Upper lobe of left lung (tissue), 6 donors: Measurements from ENCODE around the gene CAPN10. TPM values are rescaled to one million over a fixed set of nuclear protein-coding genes. Genes with fewer than 3 reads are reported as not detected.
A peak's percentile ranks its signal among the peaks of the same experiment; 100 is the strongest.

Source experiments
- ATAC-seq, 2 donors: fragments of 200-7000 bp; cut with Tn5 transposase; one replicate each; pipeline ENCODE4 v1.9.1; 2022; ENCODE audit warnings: mild to moderate bottlenecking in 2 of 2, moderate library complexity in 2 of 2; ENCODE audit not compliant: low FRiP score in 2 of 2
- DNase-seq, 2 donors: peaks; one replicate each; pipeline ENCODE4 v3.0.0-alpha.2; 2019 to 2020
- H3K27ac ChIP-seq, 4 donors: fragments of 200-600 bp; sonication (generic); one replicate each; pipeline ENCODE4 v1.5.1; 2016 to 2019
- H3K27me3 ChIP-seq, 4 donors: fragments of 200-600 bp; sonication (generic); one replicate each; pipeline ENCODE4 v1.5.1; 2017 to 2019
- H3K36me3 ChIP-seq, 4 donors: fragments of 200-600 bp; sonication (generic); one replicate each; pipeline ENCODE4 v1.5.1; 2016 to 2019
- H3K4me1 ChIP-seq, 4 donors: fragments of 200-600 bp; sonication (generic); one replicate each; pipeline ENCODE4 v1.5.1; 2018 to 2019
- H3K4me3 ChIP-seq, 4 donors: fragments of 200-600 bp; sonication (generic); one replicate each; pipeline ENCODE4 v1.5.1; 2017 to 2019; ENCODE audit warnings: mild to moderate bottlenecking in 2 of 4, moderate library complexity in 1 of 4
- H3K9me3 ChIP-seq, 4 donors: fragments of 200-600 bp; sonication (generic); one replicate each; pipeline ENCODE4 v1.5.1; 2018 to 2019
- CTCF ChIP-seq, 6 experiments: fragments of 450-650 bp in 4 of 6; fragments of 200-600 bp in 2 of 6; sonication (generic) in 2 of 6; IDR thresholded peaks; one replicate each; pipeline ENCODE4 v1.5.1; 2016 to 2019; ENCODE audit warnings: antibody characterized with exemption in 6 of 6
- EP300 ChIP-seq, 4 donors: sonication (generic); formaldehyde crosslinking; IDR thresholded peaks; one replicate each; pipeline ENCODE4 v1.5.1; 2017; ENCODE audit warnings: antibody characterized with exemption in 4 of 4, control low read depth in 2 of 4
- POLR2A ChIP-seq, 4 donors: fragments of 450-650 bp; IDR thresholded peaks; one replicate each; pipeline ENCODE4 v1.5.1; 2016 to 2017; ENCODE audit warnings: antibody characterized with exemption in 4 of 4, mild to moderate bottlenecking in 2 of 4
- POLR2AphosphoS5 ChIP-seq, 2 donors: sonication (generic); formaldehyde crosslinking; IDR thresholded peaks; one replicate each; pipeline ENCODE4 v1.5.1; 2017; ENCODE audit warnings: antibody characterized with exemption in 2 of 2
- WGBS, 2 donors: methylation state at CpG; one replicate each; pipeline ENCODE4 v1.1.5; 2017 to 2018; 5-methylcytosine and 5-hydroxymethylcytosine counted together
- total RNA-seq, 6 donors: library from RNA; depleted of rRNA in 4 of 6; stranded (reverse); fragments of >200 nt in 4 of 6; gene quantifications; one replicate each; pipeline versions ENCODE4 v1.1.0 to v1.2.1, GENCODE V29; 2016 to 2021
- donor health status: DM: no; HTN: no; CAD: no; lungs with moderate emphysema.
- donor health status: DM: no; HTN: yes; CAD: no; lungs with severe emphysema.

Gene CAPN10
- total RNA-seq, 6 donors from 2014 or later: 35.3 to 118 (median 38.9) TPM

GRCh38 chr2:240555541-240556250 lies 30.8 kb upstream of the CAPN10 start:
- 96% methylated on average over 5 to 16 of the region's 16 CpGs for WGBS, 2 donors
- ATAC-seq (no peak), DNase-seq (peak in 1 of 2 donors; percentile 34)
- Histone ChIP-seq H3K9me3 (no peaks in the 10 kb centered on the region), H3K27me3 (no peaks in the 10 kb centered on the region), H3K36me3 (peaks cover 0 to 18% (median 2%) of the 10 kb centered on the region in 4 donors), H3K4me3 (no peak overlapping the region), H3K27ac (no peak overlapping the region), H3K4me1 (peaks cover 25 to 43% (median 31%) of the 10 kb centered on the region in 4 donors)
- TF ChIP-seq POLR2AphosphoS5 (IDR thresholded peaks at IDR 0.05) (no peak), POLR2A (IDR thresholded peaks at IDR 0.05) (no peak), EP300 (IDR thresholded peaks at IDR 0.05) (no peak), CTCF (IDR thresholded peaks at IDR 0.05) (no peak)

GRCh38 chr2:240556553-240557100 lies 29.9 kb upstream of the CAPN10 start:
- Histone ChIP-seq H3K27me3 (no peaks in the 10 kb centered on the region), H3K36me3 (peaks cover 0 to 13% (median 2%) of the 10 kb centered on the region in 4 donors), H3K4me3 (peak overlapping the region in 1 of 4 donors; percentile 54), H3K27ac (no peak overlapping the region), H3K4me1 (peaks cover 30 to 48% (median 36%) of the 10 kb centered on the region in 4 donors), H3K9me3 (no peaks in the 10 kb centered on the region)
- peak; percentile 24 to 36 for DNase-seq
- TF ChIP-seq POLR2AphosphoS5 (IDR thresholded peaks at IDR 0.05) (no peak), CTCF (IDR thresholded peaks at IDR 0.05) (peak; percentile 15 to 41 (median 35))
- 61 to 63% methylated on average over 9 of the region's 9 CpGs for WGBS, 2 donors
- no peak for ATAC-seq

GRCh38 chr2:240557101-240557751 lies 29.3 kb upstream of the CAPN10 start:
- H3K9me3 ChIP-seq: no peaks in the 10 kb centered on the region
- H3K27ac ChIP-seq: peak overlapping the region in 1 of 4 donors; percentile 14
- no peaks in the 10 kb centered on the region for H3K27me3 ChIP-seq
- no peak for ATAC-seq
- TF ChIP-seq CTCF (IDR thresholded peaks at IDR 0.05) (no peak), POLR2A (IDR thresholded peaks at IDR 0.05) (no peak), POLR2AphosphoS5 (IDR thresholded peaks at IDR 0.05) (no peak), EP300 (IDR thresholded peaks at IDR 0.05) (no peak)
- H3K4me3 ChIP-seq: peak overlapping the region; percentile 8 to 54 (median 50)
- peak in 1 of 2 donors; percentile 86 for DNase-seq
- 44 to 59% methylated on average over 11 to 26 of the region's 51 CpGs for WGBS, 2 donors
- peaks cover 0 to 9% (median 2%) of the 10 kb centered on the region in 4 donors for H3K36me3 ChIP-seq
- peaks cover 36 to 54% (median 42%) of the 10 kb centered on the region in 4 donors for H3K4me1 ChIP-seq

- Histone ChIP-seq H3K4me1 (peaks cover 42 to 60% (median 46%) of the 10 kb centered on the region in 4 donors), H3K27me3 (no peaks in the 10 kb centered on the region), H3K9me3 (no peaks in the 10 kb centered on the region), H3K4me3 (peak within 1 kb of the TSS; percentile 8 to 54 (median 50)), H3K27ac (peak within 1 kb of the TSS in 1 of 4 donors; percentile 14), H3K36me3 (peaks cover 0 to 4% (median 0%) of the 10 kb centered on the region in 4 donors)
- no peak for TF ChIP-seq POLR2AphosphoS5 (IDR thresholded peaks at IDR 0.05)
- TF ChIP-seq CTCF (IDR thresholded peaks at IDR 0.05): no peak
- no peak for TF ChIP-seq EP300 (IDR thresholded peaks at IDR 0.05)
- no peak for TF ChIP-seq POLR2A (IDR thresholded peaks at IDR 0.05)
- WGBS, 2 donors: 5 to 7% methylated on average over 3 to 36 of the region's 47 CpGs
- DNase-seq (peak; percentile 70 to 94), ATAC-seq (peak in 1 of 2 donors; percentile 42)
Measured at GRCh38 chr2:240557808-240558207, 28.7 kb upstream of the CAPN10 start, which contains the start of gene ANKMY1. TSS of gene ANKMY1 (minus strand) at chr2:240557988. CDS start at chr2:240557335, 653 bp downstream.
